GM18498 (cell line): ENCODE measurements around the gene XKRX.

ENCODE experiments used
- ATAC-seq: cut with Tn5 transposase; IDR thresholded peaks from one replicate; pipeline ENCODE4 v1.9.1; 2021; ENCODE audit warnings: mild to moderate bottlenecking, moderate library complexity; ENCODE audit not compliant: unreplicated experiment

The XKRX gene

DNA sequence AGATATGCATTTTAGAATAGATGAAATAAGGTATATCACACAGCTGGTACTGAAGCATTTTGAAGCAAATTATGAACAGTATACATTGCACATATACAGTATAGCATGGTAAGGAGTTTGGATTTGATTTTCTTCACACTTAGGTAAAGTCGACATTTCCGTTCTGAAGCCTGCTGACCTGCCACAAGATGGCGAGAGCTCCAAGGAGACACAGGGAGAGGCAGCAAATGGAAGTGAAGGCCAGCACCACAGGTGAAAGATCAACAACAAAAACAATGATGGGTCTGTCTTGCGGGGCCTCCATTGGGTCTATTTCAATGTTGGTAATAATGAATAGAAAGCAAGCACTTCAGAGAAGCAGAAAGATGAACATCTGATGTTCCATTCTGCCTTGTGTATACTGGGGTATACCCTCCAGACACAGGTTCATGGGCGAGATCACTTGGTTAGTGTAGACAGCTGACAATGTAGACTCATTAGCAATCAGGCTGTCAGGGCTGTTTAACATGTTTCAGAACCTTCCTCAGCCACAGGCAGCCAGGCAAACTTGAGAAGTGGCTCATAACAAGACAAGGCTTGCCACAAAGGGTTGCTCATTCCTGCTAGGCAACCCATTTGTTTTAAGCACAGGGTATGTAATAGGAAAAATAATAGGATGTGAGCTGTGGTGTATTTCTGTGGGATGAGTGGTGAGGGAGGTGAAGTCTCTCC lies 33.2 kb downstream of the XKRX start:
- peak; percentile 78 for ATAC-seq

DNA sequence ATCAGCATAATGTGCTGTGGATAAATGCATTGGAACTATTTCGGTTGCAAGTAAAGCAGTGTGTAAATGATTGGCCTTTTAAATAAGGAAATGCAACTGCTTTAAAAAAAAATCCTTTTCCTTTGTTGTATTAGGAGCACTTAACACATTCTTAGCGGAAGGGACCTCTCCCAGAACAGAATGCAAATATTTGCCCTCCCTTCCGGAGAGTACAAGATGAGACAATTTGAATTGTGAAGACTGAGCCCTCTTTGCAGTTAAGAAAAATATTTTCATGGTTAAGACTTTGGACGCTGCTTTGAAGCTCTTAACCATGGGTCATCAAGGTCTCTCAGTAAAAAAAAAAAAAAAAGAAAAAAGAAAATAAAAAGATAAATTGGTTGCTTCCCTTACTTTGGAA lies 45.1 kb downstream of the XKRX start:
- no peak for ATAC-seq

GRCh38 chrX:100880368-100880767 lies 48.3 kb downstream of the XKRX start:
- no peak for ATAC-seq

GRCh38 chrX:100874325-100874724 lies 54.4 kb downstream of the XKRX start, which contains the start of gene NOX1:
NOX1 (minus strand) TSS chrX:100874359; CDS start chrX:100874139, 220 bp downstream.
- ATAC-seq: no peak

- ATAC-seq: no peak
Measured at GRCh38 chrX:100871594-100872560, 56.8 kb downstream of the XKRX start.

GRCh38 chrX:100870527-100870926 lies 58.2 kb downstream of the XKRX start:
- ATAC-seq: no peak

GRCh38 chrX:100868273-100868672 lies 60.4 kb downstream of the XKRX start:
- ATAC-seq: no peak

DNA sequence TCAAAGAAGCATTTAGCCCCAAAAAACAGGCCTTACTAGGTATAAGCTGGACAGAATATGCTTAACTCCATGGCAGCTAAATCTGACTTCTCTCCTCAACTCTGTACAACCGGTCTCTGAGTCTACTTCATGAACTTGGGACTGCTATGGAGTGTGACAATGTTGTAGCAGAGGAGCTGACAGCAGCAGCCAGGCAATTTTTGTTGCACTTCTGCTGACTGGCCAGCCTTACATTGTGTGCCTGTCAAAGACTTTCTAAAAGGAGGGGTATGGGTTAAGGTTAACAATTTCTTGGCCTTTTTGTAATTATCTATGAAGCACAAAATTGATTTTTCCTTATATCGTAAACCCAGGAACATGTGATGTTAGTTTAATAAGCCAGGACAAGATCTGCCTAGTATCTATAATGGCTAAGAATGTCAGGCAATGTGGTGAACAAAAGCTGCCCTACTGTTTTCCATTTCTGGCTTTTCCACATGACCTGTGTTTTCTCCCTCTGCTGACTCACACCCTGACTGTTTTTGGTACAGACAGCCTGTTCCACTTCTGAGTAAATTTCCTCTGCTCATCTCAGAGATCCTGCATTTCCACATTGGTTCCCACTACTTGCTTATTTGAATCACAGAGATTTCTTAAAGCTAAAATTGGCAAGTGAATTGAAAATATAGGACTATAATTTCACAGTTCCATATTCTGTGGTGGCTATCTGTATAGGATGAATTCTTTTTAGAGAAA lies 63.9 kb downstream of the XKRX start:
- no peak for ATAC-seq
